ENCODE data around the gene P2RX6. TPM values are rescaled to one million over a fixed set of nuclear protein-coding genes. Genes with fewer than 3 reads are reported as not detected.
"Not testable (repeated sequence)": the region's sequence is repeated elsewhere in the genome, so short reads cannot be mapped to it uniquely, and the experiment has no call there.

P2RX6 gene
- total RNA-seq, 2 experiments from 2014 or later: 0.50 to 0.63 TPM

DNA sequence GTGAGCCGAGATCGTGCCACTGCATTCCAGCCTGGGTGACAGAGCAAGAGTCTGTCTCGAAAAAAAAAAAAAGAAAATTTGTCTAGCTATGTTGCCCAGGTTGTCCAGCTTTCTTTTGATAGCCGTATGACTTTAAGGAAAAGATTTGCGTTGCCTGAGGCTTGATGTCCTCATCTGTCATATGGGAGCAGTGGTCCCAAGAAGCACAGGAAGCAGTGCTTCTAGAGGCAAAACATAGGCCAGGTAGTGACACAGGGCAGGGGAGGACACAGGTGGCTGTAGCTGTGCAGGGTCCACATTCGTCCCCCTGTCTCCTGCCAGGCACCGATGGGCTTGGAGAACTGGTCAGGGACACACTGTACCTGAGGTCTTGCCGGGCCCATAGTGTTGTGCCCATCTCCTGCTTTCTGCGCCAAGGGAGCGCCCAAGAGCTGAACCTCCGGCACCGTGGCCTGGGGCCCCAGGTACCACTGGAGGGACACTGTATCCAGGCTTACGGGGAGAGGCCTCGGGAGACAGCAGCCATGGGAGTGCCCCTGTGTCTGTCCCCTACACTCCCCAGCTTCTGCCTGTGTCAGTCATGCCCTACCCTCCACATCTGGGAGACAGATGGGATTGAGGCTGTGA lies 32.2 kb downstream of the P2RX6 start:
- DNase-seq (no peak), ATAC-seq (no peak)
- Mint-ChIP-seq H3K4me3 (no peak overlapping the region), H3K27ac (no peak overlapping the region), H3K9me3 (ENCODE audit: insufficient read depth) (no peaks in the 10 kb centered on the region), H3K4me1 (ENCODE audit: low read depth) (peaks cover 34% of the 10 kb centered on the region), H3K36me3 (ENCODE audit: low read depth) (no peaks in the 10 kb centered on the region), H3K27me3 (ENCODE audit: low read depth) (peaks cover 25% of the 10 kb centered on the region)
- ChIA-PET CTCF (interaction anchor here (0.7 to 1.0 kb wide), 2 partner anchors 26 to 44 kb away, joined by 3 read pairs; no protein-coding TSS in a partner anchor), POLR2A (no interaction called here)

DNA sequence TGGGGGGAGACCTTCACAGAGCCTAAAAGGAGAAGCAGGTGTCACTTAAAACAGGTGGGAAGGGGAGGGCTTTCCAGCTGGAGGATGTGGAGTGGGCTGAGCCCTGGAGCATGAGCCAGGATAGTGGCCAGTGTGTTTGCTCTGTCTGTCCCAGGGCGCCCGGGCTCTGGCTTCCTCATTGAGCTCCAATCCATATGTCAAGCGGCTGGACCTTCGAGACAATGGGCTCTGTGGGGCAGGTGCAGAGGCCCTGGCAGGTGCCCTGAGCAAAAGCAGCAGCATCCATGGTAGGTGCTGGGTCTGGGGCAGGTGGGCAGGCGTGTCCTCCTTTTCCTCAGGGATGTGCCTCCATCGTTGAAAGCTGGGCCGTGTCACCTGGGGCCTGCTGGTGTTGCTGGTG lies 32.8 kb downstream of the P2RX6 start:
- Mint-ChIP-seq H3K36me3 (ENCODE audit: low read depth) (no peaks in the 10 kb centered on the region), H3K27ac (no peak overlapping the region), H3K27me3 (ENCODE audit: low read depth) (peaks cover 25% of the 10 kb centered on the region), H3K4me3 (no peak overlapping the region), H3K4me1 (ENCODE audit: low read depth) (peaks cover 34% of the 10 kb centered on the region), H3K9me3 (ENCODE audit: insufficient read depth) (no peaks in the 10 kb centered on the region)
- CTCF ChIA-PET: interaction anchor here (0.7 kb wide), 1 partner anchor 45 kb away, joined by 3 read pairs; no protein-coding TSS in a partner anchor
- ATAC-seq (no peak), DNase-seq (no peak)
- POLR2A ChIA-PET: no interaction called here

DNA sequence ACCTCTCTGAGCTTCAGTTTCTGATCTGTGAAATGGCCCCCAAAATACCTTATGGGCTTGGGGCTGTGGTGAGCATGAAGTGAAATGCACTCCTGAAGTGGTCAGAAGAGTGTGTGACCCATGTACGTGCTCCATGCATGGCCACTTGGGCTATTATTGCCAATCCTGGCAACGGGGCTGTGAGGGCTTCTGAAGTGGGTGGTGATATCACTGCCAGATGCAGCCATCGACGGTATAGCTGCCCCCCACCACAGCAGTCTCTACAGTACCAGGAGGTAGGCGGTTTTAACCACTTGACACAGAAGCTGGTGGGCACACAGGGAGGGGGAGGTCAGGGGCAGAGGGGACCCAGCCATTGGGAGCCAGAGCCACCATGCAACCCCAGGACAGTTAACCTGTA lies 33.5 kb downstream of the P2RX6 start:
- POLR2A ChIA-PET; H3K27ac Mint-ChIP-seq; CTCF ChIA-PET; DNase-seq; H3K9me3 Mint-ChIP-seq (ENCODE audit: insufficient read depth); ATAC-seq; H3K36me3 Mint-ChIP-seq (ENCODE audit: low read depth); H3K4me3 Mint-ChIP-seq: not testable (repeated sequence)
- H3K4me1 Mint-ChIP-seq (ENCODE audit: low read depth): peaks cover 28% of the 10 kb centered on the region
- peaks cover 22% of the 10 kb centered on the region for H3K27me3 Mint-ChIP-seq (ENCODE audit: low read depth)

DNA sequence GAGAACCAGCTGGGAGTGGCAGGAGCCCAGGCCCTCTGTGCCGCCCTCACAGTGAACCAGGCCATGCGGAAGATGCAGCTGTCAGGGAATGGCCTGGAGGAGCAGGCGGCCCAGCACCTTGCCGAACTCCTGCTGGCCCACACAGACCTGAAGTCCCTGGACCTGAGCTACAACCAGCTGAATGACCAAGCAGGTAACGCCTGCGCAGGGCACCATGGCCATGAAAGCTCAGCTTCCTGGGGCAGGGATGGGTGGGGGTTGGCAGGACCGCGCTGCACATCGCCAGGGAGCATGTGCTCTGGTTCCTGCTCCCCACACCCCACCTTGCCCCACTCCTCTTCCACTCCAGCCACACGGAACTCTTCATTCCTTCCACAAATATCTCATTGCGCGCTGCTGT lies 34.0 kb downstream of the P2RX6 start:
- CTCF ChIA-PET; POLR2A ChIA-PET; ATAC-seq; DNase-seq; H3K4me3 Mint-ChIP-seq; H3K9me3 Mint-ChIP-seq (ENCODE audit: insufficient read depth); H3K36me3 Mint-ChIP-seq (ENCODE audit: low read depth); H3K27ac Mint-ChIP-seq: not testable (repeated sequence)
- Mint-ChIP-seq H3K27me3 (ENCODE audit: low read depth) (peaks cover 18% of the 10 kb centered on the region), H3K4me1 (ENCODE audit: low read depth) (peaks cover 23% of the 10 kb centered on the region)

DNA sequence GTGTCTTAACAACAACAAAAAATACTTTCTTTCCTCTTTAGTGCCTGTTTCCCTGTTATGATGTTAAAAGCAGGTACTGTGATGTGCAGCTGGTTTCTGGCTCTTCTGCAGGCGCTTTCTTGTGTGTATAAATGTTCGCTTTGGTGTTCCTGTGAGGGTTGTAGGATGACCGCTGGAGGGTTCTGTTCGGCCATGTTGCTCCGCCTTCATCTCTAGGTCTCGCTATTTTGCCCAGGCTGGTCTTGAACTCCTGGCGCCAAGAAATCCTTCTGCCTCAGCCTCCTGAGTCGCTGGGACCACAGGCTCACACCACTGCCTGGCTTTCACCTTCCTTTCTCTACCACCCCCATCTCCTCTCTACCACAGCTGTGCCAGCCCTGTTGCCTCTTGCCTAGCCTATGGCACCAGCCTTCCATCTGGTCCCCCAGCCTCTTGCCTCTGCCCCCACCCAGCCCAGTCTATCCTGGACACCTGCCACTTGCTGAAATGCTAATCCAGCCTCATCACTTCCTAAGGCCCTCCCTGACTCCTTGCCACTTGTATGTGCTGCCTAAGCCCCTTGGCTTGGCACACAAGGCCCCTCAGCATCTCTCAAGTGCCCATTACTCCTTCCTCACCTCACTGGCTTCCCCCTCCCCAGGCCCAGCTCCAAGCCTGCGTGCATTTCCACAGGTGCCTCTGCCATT lies 36.3 kb downstream of the P2RX6 start:
- Mint-ChIP-seq H3K4me1 (ENCODE audit: low read depth) (peaks cover 23% of the 10 kb centered on the region), H3K27ac (no peak overlapping the region), H3K27me3 (ENCODE audit: low read depth) (no peaks in the 10 kb centered on the region), H3K9me3 (ENCODE audit: insufficient read depth) (no peaks in the 10 kb centered on the region), H3K36me3 (ENCODE audit: low read depth) (no peaks in the 10 kb centered on the region), H3K4me3 (no peak overlapping the region)
- ChIA-PET POLR2A (no interaction called here), CTCF (no interaction called here)
- DNase-seq: no peak
- no peak for ATAC-seq

DNA sequence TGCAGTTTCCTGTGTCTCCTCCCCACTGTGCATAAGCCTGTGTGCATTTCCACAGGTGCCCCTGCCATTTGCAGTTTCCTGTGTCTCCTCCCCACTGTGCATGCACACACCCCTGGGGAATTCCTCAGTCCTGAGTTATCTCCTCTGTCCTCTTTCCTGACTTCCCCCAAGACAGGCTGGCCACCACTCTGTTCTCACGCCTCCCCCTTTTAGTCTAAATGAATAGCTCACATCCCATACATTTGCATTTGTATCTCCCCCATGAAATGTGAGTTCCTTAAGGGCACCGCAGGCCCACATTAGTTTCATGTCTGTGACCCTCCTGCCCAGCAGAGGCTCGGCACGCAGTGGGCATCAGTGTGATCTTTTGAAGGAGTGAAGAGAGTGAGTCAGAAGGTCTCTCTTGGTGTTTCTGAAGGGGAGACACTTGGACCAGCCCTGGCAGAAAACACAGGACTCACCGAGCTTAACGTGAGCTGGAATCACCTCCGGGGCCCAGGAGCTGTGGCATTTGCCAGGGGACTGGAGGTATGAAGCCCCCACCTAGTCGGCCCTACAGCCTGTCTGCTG lies 37.0 kb downstream of the P2RX6 start:
- H3K9me3 Mint-ChIP-seq (ENCODE audit: insufficient read depth): no peaks in the 10 kb centered on the region
- POLR2A ChIA-PET: interaction anchor here (1.2 kb wide), 1 partner anchor 11 kb away, joined by 3 read pairs; no protein-coding TSS in a partner anchor
- H3K36me3 Mint-ChIP-seq (ENCODE audit: low read depth): no peaks in the 10 kb centered on the region
- ATAC-seq (no peak), DNase-seq (no peak)
- peaks cover 29% of the 10 kb centered on the region for H3K4me1 Mint-ChIP-seq (ENCODE audit: low read depth)
- H3K27me3 Mint-ChIP-seq (ENCODE audit: low read depth): peaks cover 6% of the 10 kb centered on the region
- H3K4me3 Mint-ChIP-seq: no peak overlapping the region
- CTCF ChIA-PET: no interaction called here
- no peak overlapping the region for H3K27ac Mint-ChIP-seq

DNA sequence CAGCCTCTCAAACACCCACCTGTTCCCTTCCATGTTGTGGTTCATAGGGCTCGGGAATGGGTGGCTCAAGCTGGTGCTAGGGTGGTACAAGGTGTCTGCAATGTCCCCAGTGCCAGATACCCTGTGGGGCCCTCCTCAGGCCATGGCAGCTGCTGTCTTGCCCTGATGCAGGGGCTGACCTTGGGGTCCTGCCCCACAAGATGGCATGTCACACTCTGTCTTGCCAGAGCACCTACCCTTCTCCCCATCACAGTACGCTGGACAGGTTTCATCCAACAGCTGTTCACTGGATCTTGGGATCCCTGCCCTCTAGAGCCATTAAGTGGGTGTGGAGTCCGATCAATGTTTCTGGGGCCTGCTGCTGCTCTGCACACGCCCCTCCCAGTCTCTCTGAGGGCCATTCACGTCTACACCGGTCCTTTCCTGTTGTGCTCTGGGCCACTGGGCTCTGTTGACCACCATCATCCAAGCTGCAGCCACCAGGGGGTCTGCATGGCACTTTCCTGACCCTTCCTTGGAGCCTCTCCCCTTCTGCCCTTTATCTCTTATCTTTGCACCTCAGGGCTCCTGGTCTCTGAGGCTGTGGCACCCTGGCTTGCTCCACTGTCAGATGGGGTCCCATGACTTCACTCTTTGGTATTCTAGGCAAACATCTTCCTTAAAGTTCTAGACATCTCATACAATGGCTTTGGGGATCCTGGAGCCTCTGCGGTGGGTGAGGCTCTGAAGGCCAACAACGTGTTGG lies 37.9 kb downstream of the P2RX6 start:
- peaks cover 29% of the 10 kb centered on the region for H3K4me1 Mint-ChIP-seq (ENCODE audit: low read depth)
- POLR2A ChIA-PET: interaction anchor here (1.2 kb wide), 1 partner anchor 10 kb away, joined by 3 read pairs; no protein-coding TSS in a partner anchor
- no peak overlapping the region for H3K4me3 Mint-ChIP-seq
- DNase-seq (no peak), ATAC-seq (no peak)
- H3K9me3 Mint-ChIP-seq (ENCODE audit: insufficient read depth): no peaks in the 10 kb centered on the region
- no peaks in the 10 kb centered on the region for H3K36me3 Mint-ChIP-seq (ENCODE audit: low read depth)
- H3K27me3 Mint-ChIP-seq (ENCODE audit: low read depth): peaks cover 6% of the 10 kb centered on the region
- CTCF ChIA-PET: interaction anchor here (0.6 kb wide), 1 partner anchor 915 kb away, joined by 3 read pairs; no protein-coding TSS in a partner anchor
- no peak overlapping the region for H3K27ac Mint-ChIP-seq

DNA sequence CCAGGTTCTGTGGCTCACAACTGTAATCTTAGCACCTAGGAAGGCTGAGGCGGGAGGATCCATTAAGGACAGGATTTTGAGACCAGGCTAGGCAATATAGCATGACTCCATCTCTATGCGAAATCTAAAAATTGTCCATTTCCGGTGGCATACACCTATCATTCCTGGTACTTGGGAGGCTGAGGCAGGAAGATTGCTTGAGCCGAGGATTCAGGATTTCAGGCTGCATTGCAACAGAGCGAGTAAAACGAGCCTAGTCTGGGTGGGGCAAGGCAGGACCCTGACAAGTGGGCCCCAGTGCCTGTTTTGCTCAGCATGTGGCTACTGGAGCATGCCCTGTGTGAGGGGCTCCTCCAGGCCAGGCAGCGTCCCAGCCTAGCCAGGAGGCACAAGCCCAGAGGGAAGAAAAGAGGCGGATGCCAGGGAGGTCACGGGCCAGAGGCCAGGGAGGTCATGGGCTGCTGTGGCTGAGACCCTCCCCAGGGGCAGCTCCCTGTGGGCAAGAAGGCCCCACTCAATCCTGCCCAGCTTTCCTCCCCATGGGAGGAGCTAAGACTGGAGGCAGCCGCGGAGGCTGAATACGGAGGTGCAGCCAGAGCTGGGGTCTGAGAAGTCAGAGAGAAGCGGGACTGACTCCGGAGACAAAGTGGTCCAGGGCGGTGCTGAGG lies 39.2 kb downstream of the P2RX6 start:
- peaks cover 6% of the 10 kb centered on the region for H3K27me3 Mint-ChIP-seq (ENCODE audit: low read depth)
- ChIA-PET POLR2A (no interaction called here), CTCF (no interaction called here)
- no peaks in the 10 kb centered on the region for H3K9me3 Mint-ChIP-seq (ENCODE audit: insufficient read depth)
- H3K4me3 Mint-ChIP-seq: no peak overlapping the region
- ATAC-seq (no peak), DNase-seq (no peak)
- H3K4me1 Mint-ChIP-seq (ENCODE audit: low read depth): peaks cover 29% of the 10 kb centered on the region
- no peaks in the 10 kb centered on the region for H3K36me3 Mint-ChIP-seq (ENCODE audit: low read depth)
- no peak overlapping the region for H3K27ac Mint-ChIP-seq

DNA sequence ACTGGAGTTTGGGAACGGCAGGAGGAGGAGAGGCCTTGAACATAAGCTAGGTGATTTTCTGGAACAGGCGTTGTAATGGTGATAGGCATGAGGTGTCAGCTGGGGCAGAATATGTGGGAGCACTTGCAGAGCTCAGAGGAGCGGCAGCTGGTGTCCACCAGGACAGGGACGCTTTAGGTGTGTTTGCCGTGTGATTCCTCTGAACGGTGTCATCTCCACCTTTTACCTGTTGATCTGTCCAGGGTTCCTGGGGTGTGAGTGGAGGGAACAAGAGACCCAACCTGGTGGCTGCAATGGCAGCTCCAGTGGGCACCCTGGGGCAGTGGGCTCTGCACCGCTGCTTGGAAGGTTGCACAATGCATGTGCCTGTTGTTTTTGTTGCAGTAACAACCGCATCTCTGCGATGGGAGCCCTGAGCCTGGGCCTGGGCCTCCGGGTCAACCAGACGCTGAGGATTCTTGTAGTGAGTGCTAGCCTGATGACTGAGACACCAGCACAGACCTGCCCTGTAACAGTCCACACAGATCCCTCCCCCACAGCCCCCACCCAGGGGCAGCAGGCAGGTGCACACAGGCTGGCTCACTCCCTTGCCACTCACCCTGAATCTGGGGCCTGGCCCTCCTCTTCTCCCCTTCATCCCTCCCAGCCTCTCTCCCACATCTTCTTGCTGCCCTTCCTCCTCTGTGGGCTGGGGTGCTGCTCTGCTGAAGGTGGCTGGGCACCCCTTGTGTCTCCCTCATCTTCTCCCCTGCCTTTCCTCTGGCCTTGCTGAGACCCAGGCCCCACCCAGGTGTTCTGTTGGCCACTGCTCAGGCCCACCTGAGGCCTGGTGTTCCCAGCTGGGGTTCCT lies 40.0 kb downstream of the P2RX6 start:
- DNase-seq (no peak), ATAC-seq (peak; percentile 8)
- CTCF ChIA-PET: no interaction called here
- Mint-ChIP-seq H3K4me3 (no peak overlapping the region), H3K27me3 (ENCODE audit: low read depth) (peaks cover 6% of the 10 kb centered on the region), H3K9me3 (ENCODE audit: insufficient read depth) (no peaks in the 10 kb centered on the region), H3K4me1 (ENCODE audit: low read depth) (peaks cover 29% of the 10 kb centered on the region), H3K27ac (no peak overlapping the region), H3K36me3 (ENCODE audit: low read depth) (no peaks in the 10 kb centered on the region)
- POLR2A ChIA-PET: interaction anchor here (1.0 kb wide), 1 partner anchor 10 kb away, joined by 4 read pairs; the partner anchor contains the start of gene LRRC74B

DNA sequence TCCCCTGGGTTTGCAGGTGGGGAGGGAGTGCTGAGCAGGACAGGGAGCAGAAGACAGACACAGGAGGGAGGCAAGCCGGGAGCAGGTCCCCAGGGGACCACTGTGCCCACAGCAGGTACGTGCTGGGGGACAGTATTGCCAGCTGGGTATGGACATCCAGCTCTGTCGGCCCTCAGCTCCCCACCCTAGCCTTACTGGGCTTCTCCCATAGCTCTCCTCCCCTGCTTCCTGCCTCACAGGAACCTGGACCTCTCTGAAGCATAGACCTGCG lies 40.5 kb downstream of the P2RX6 start:
- POLR2A ChIA-PET: interaction anchor here (1.0 kb wide), 1 partner anchor 10 kb away, joined by 4 read pairs; the partner anchor contains the start of gene LRRC74B
- Mint-ChIP-seq H3K9me3 (ENCODE audit: insufficient read depth) (no peaks in the 10 kb centered on the region), H3K36me3 (ENCODE audit: low read depth) (no peaks in the 10 kb centered on the region), H3K4me1 (ENCODE audit: low read depth) (peaks cover 29% of the 10 kb centered on the region), H3K27me3 (ENCODE audit: low read depth) (peaks cover 6% of the 10 kb centered on the region), H3K4me3 (no peak overlapping the region), H3K27ac (no peak overlapping the region)
- no peak for DNase-seq
- CTCF ChIA-PET: no interaction called here
- ATAC-seq: peak; percentile 10

DNA sequence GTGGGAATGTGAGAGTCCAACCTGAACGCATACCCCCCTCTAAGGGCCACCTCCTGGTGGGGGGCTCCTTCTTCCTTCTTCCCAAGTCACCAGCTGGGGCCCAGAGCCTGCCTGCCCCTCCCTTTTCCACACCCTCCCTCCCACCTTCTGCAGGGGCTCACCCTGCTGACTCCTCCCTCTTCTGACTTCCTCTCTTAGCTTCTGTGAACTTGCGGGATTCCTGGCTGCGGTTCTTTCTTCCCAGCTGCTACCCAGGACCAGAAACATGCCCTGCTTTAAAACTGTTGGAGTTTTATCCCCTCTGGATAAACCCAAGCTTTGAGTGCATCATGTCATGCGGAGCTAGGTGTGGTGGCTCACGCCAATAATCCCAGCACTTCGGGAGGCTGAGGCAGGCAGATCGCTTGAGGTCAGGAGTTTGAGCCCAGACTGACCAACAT lies 40.9 kb downstream of the P2RX6 start:
- ChIA-PET CTCF (interaction anchor here (1.0 kb wide), 1 partner anchor 35 kb away, joined by 4 read pairs; no protein-coding TSS in a partner anchor), POLR2A (interaction anchor here (1.0 kb wide), 1 partner anchor 11 kb away, joined by 4 read pairs; the partner anchor contains the start of gene LRRC74B)
- no peak for DNase-seq
- H3K27ac Mint-ChIP-seq: peak overlapping the region; percentile 15
- ATAC-seq: peak; percentile 48
- no peaks in the 10 kb centered on the region for H3K9me3 Mint-ChIP-seq (ENCODE audit: insufficient read depth)
- peaks cover 6% of the 10 kb centered on the region for H3K27me3 Mint-ChIP-seq (ENCODE audit: low read depth)
- H3K36me3 Mint-ChIP-seq (ENCODE audit: low read depth): no peaks in the 10 kb centered on the region
- H3K4me1 Mint-ChIP-seq (ENCODE audit: low read depth): peaks cover 29% of the 10 kb centered on the region
- no peak overlapping the region for H3K4me3 Mint-ChIP-seq
